HG03571 (cell line): ENCODE measurements around the gene LINC01488.

ENCODE experiments used
- ATAC-seq: cut with Tn5 transposase; IDR thresholded peaks from one replicate; pipeline ENCODE4 v1.9.1; 2021; ENCODE audit not compliant: unreplicated experiment

Gene LINC01488

DNA sequence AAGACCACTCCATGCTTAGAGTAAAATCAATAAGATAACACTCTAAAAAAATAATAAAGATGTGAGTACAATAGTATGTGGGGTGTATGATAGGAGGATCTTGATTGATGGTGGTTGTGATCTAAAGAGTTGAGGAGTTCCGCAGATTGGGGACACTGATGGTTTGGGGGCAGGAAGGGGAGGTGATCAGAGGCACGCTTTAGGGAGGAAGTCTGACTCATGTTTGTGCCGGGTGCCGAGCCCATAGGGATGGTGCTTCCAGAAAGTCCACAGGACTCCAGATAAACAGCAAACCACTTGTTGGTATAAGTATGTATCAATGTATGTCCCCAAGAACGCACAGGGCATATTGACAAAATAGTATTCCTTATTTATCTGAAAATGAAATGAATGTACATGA, 27.5 kb downstream of the LINC01488 start:
- ATAC-seq = no peak

DNA sequence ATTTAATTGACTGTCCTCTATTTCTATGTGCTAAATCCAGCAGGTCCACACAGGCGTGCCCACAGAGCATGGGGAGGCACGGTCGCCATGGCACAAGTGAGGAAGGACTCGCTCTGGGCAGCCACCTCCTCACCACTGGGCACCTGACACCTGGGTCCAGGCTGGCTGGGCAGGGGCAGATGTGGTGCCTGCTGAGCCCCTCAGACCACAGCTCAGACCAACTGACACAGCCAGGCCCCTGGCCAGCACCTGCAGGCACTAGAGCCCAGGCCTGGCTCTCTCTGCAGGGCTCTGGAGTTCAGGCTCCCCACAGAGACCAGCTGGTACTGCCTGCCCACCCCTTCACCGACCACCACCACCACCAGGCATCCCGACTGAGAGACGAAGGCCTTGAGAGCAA, 27.9 kb downstream of the LINC01488 start:
- no peak for ATAC-seq

DNA sequence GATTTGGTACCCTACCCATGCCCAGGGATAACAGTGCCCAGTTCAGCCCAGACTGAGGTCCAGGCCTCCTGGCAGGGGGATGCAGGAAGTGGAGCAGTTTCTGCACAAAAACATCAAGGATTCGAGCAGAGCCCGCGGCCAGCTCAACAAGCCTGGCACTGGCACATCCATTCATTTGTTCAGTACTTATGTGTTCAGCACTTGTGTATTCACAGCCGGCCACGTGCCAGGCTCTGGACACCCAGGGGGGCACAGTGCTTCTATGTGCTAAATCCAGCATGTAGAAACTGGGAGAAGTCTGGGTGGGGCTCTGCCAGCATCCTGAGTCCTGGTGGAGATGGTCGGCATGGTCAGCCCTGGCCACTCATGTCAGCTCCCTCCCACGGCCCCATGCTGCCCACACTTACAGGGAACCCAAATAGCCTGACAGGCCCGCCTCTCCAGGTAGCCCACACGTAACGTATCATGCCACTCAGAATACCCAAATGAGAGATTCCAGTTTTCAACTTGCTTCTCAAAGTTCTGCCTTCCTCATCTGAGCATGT, 28.5 kb downstream of the LINC01488 start:
- no peak for ATAC-seq

DNA sequence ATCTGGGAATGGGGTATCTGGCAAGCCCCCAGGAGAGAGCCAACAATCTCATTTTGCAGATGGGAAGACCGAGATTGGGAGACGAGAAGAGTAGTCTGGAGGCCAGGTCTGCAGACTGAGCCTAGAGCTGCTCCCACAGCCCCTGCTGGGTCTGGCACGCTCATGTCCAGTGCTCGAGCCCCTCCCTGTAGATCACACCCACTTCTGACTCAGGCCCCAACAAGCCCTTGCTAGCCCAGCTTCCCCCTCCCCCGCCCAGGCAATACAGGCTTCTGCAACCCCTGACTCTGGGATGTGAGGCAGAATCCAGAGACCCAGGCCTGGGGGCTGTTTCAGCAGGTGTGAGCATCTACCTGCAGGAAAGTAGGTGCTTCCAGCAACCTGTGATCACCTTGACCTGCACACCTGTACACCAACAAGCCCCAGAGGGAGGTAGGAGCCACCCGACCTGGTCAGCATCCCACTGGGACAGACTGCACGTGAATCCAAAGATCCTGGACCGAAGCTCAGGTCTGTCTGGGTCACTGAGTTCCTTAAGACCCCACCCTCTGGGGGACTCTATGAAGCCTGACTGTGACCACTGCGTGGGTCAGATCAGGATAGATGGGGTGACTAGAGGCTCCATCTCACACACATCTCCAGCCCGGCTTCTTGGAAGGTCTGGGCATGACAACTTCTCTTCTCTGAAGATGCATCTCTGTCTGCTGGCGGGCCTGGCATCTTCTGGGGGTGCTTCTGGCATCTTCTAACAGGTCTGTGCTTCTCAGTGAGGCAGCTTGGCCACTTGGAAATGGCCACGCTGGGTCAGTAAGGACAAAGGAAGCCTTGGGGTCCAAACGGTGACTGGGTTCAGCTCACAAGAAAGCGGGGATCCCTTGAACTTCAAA, 29.3 kb downstream of the LINC01488 start:
- no peak for ATAC-seq

DNA sequence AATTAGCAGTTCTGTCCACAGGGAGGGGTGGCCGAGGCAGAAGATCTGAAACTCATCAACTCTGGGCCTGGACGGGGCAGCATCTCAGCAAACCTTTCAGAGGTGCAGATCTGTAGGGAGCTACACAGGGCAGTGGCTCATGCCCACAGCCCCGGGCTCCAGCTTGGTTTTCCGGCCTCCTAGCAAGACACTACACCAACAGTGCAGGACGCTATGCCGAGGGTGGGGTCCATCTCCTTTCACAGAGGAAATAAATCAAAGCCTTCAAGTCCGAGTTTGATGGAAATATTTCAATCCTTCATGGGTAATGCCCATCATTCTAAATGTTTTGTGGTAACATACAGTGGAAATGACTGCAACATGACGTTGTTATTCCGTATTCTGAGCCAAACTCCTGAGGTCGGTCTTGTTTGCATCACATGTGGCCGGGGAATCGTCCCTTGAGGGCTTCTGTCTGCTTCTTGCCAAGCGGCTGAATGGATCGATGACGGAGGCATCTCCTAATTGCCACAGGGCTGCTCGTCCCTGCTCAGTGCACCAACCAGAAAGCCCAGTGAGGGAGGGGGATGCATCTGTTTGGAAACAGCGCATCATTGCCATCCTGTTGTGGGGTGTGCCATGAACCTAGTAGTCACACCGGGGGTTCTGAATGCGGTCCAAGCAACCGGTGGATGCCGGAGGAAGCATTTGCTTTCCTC, 30.0 kb downstream of the LINC01488 start:
- no peak for ATAC-seq

DNA sequence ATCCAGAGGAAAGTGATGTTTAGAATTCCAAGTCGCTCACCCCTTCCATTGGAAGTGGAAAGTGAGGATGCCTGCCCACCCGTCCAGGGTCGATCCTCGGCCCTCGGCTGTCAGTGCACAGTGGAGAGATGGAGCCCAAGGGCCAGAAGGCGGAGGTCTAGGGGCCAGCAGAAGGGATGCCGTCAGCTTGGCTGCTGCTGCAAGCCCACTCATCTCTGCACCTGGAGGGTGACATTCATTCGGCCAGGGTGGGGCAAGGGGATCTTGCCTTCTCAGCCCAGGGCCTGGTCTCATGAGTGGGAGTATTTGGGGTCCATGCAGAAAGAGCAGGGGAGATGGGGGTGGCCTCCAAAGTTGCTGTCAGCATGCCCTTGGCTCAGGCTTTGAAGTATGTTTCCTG, 30.7 kb downstream of the LINC01488 start:
- no peak for ATAC-seq

DNA sequence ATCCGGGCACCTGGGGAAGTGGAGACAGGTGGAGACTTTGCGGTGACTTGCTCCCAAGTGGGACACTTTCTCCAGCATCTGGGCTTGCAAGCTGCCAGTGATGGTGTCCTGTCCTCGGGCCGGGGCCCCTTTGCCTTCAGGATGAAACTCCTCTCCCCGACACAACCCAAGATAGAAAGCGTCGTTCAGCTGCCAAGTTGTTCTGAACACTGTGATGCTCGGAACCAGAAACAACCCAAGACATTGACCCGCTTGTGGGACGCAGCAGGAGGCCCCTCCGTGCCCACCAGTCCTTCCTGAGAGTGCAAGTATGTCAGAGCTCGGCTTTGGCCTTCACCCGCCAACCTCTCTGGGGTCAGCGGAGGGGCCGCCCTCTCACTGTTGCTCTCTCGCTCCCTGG, 31.3 kb downstream of the LINC01488 start:
- no peak for ATAC-seq

DNA sequence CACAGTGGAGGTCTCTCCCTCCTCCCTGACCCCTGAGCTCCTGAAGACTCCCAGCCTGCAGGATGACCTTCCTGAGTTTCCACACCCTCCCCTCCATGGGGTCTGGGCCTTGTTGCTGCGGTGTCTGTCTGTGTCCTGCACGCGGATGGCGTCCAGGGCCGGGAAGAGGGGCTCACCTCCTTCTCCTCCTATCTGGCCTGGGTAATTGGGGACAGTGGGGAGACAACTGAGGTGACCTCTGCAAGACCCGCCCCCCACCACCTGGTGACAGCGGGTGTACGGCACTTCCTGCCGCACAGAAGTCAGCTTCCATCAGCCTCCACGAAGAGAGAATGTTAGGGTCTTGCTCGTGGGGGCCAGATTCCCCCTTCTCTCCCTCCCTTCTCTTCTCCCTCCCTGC, 31.7 kb downstream of the LINC01488 start:
- ATAC-seq = no peak

DNA sequence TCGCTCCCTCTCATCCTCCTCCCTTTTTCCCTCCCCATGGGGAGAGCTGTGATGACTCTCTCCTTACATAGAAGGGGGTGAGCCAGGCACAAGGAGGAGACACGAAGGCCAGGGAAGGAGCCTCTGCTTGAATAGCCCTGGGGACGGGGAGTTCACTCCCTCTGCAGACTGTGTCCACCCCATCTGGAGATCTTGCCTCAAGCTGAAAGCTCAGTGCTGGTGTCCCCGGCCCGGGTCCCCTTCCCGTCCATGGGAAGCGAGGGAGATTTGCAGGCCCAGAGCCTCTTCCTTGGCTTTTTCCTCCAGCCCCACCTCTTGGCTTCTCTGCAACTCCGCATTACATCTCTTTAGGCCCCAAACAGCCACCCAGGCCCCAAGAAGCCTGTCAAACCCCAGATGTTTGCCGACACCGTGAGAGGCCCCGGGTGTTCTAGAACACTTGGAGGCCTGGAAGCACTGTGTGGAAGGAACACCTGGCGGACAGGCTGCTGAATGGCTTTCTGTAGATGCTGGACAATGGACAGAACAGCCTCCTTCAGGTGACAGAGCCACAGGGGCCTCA, 32.3 kb downstream of the LINC01488 start:
- ATAC-seq = no peak

DNA sequence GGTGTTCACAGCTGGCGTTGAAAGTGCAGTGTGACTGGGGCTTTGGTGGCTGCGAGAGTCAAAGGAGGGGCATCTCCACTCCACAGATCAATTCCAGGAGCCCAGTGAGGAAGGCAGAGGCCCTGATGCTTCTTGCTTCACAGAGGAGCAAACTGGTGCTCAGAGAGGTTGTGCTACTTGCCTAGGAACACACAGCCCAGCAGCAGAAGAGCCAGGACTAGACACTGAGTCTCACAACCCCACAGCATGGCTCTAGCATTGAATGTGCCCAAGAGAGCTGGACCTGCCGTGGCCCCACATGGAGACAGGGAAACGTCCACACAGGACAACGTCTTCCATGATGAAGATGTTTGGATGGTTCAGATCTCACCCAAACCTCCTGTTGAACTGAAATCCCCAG, 33.3 kb downstream of the LINC01488 start:
- ATAC-seq = no peak

DNA sequence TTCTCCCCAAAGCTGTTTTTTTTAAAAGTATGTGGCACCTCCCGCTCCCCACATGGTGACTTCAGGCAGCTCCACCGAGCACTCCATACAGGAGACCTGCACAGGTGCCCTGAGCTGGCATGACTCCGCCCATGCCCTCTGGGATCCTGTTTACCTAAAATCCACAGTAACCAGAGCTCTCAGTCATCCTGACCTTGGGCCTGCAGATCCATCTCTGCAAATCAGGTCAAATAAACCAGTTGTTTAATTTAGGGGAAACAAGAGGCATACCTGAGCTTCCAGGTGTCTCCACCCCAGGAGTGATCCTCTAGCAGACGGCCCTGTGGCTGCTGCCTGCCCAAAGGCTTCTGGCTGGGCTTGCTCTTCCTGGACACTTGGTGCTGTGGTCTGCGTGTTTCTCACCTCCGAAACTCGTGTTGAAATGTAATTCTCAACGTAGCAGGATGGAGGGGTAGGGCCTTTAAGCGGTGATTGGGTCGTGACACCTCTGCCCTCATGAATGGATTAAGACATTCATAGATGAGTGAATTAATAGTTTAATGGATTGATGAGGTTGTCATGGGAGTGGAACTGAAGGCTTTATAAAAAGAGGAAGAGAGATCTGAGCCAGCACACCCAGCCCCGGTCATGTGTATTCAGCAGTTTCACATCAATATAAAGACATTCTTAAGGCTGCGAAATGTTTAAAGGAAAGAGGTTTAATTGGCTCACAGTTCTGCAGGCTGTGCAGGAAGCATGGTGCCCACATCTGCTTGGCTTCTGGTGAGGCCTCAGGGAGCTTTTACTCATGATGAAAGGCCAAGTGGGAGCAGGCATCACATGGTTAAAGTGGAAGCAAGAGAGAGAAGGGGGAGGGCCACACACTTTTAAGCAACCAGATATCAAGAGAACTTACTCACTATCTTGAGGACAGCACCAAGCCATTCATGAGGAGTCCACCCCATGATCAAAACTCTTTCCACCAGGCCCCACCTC, 34.1 kb downstream of the LINC01488 start:
- no peak for ATAC-seq

DNA sequence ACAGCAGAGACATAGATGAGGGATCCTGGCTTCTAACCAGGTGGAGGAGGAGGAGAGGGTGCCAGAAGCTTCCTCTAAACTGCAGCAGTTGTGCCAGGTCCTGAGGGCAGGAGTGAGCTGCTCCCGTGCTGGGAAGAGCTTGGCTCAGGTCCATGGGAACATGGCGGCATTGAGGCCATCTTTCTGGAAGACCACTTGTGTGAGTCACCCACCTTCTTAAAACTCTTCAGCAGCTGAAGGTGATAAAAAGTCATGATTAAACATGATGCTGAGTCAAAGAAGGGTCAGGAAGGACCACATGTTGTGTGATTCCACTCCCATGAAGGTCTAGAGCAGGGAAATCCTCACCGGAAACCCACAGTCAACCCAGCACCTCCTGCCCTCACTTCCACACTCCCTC, 35.1 kb downstream of the LINC01488 start:
- no peak for ATAC-seq

DNA sequence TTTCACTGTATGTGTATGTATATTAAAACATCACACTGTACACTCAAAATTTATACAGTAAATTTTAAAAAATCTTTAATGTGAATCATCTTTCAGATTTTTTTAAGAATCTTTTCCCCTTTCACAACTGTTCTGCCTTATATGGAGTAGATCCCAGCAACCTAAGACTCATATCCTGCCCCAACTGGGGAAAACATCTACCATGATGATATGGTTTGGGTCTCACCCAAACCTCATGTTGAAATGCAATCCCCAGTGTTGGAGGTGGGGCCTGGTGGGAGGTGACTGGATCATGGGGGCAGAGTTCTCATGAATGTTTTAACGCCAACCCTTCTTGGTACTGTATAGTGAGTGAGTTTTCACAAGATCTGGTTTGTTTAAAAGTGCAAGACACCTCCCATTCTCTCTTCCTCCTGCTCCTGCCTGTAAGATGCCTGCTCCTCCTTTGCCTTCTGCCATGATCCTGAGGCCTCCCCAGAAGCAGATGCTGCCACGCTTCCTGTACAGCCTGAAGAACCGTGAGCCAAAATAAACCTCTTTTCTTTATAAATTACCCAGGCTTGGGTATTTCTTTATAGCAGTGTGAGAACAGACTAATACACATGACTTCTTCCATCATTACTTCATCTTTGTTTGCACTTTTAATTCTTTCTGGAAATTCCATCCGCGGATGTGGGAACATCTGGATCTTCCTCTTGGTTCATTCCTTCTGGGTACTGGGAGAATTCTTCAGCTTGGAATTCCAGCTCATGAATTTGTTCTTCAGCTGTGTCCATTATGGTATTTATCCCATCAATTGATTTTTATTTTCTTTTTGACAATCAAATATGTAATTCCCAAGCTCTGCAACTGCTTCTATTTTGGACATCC, 36.9 kb downstream of the LINC01488 start:
- ATAC-seq = no peak

DNA sequence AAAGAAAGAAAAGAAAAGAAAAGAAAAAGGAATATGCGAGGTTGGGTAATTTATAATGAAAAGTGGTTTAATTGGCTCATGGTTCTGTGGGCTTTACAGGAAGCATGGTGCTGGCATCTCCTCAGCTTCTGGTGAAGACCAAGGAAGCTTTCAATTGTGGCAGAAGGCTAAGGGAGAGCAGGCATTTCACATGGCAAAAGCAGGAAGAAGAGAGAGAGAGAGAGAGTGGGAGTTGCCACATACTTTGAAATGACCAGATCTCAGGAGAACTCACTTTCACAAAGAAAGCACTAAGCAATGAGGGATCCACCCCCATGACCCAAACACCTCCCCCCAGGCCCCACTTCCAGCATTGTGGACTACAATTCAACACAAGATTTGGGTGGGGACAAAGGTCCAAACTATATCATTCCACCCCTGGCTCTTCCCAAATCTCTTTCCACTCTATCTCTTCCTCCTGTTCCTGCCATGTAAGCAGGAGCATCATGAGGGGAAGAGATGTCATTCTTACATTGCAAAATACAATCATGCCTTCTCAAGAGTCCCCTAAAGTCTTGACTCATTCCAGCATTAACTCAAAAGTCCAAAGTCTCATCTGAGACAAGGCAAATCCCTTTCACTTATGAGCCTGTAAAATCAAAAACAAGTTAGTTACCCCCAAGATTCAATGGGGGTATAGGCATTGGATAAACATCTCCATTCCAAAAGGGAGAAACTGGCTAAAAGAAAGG, 38.9 kb downstream of the LINC01488 start:
- ATAC-seq = no peak

DNA sequence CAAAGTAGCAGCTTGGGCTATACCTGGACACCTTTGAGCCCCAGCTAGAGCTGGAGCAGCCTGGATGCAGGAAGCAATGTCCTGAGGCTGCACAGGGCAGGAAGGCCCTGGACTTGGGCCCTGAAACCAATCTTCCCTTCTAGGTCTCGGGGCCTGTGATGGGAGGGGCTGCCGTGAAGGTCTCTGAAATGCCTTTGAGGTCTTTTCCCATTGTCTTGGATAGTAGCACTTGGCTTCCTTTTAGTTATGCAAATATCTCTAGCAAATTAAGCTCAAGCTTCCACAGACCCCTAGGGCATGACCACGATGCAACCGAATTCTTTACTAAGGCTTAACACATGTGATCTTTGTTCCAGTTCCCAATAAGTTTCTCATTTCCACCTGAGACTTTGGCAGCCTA, 40.0 kb downstream of the LINC01488 start:
- ATAC-seq = no peak

DNA sequence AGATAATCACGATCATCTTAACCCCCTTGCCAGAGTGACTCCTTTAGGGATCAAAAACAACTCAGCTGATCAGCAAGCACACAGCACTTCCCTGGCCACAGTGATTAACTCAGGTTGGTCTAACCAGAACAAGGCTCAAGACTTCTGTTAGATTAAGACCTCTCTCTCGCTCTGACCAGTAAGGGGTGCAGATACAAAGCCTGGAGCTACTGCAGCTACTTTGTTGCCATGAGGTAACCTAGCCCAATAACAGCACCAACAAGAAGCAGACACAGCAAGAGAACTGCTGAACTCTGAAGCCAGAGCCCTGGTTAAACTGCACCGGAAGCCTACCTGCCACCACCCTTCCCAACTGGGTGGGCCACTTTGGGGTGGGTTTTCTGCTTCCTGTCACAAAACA, 42.0 kb downstream of the LINC01488 start:
- no peak for ATAC-seq

DNA sequence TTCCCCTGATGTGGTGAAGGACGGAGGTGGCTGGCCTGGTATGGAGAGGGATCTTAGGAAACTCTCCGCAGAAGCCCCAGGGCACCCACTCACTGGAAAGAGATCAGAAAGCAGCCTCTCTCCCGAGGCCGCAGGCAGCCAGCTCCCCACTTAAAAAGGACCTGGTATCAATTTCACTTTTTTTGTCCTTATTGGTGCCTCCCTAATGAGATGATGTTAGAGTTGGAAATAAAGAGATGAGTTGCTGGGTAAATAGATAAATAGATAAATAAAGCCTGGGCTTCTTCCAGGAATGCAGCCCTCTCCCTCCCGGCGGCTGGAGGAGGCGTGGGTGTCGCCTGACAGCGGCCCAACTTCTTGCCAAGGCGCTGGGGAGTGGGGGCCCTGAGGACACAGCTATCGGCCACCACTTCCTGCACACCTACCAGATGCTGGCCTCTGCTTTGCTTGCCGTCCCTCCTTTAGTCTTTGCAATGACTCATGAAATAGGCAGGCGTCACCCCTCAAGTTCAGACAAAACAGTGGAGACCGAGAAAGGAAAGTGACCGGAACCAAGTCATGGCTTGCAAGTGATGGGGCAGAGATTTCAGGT, 42.9 kb downstream of the LINC01488 start:
- ATAC-seq = no peak

DNA sequence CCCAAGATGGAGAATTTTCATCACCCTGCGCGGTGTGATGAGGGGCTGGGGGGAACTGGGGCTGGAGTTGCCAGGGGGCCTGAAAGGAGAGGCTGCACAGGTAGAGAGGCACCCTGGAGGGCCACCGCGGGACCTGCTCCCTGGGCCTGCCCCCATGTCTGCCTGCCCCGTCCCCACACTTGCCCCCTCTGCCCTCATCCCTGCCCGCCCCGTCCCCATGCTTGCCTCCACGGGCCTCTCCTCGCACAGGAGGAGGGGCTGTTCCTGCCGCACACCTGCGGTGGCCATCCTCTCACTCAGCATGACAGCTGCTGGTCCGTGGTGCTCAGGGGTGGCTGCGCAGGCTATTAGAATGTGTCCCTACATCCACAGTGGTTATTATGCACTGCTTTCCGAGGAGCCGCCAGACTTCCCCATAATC, 43.5 kb downstream of the LINC01488 start:
- no peak for ATAC-seq
